Measurements from ENCODE around the gene MEF2D.

The MEF2D gene

DNA sequence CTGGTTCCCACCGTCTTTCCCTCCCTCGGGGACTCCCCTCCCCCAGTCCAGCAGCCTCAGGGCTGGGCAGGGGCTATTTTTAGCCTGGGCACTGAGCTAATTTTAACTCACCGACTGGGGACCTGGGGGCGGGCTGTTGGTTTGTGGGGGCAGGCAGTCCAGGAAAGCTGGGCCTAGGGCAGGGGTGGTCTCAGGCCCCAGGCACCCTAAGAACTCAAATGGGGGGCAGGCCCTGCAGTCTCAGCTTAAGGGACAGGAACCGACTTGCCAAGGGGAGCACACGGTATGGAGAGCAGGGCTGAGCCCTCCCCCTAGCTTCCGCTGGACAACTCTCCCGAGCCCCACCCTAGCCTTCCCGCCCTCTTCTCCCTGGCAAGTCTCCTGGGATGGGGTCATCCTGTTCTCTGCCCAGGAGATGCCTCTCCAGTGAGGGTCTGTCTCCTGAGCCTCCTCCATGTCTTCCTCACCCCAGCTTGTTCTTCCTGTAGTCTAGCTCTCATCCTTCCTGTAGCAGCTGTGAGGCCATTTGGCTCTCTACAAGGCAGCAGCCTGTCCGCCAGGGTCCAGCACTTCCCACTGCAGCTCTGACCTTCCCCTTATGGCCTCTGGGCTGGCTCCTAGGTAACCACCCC, 10.1 kb downstream of the MEF2D start:
- H3K9me3 Mint-ChIP-seq: no peaks in the 10 kb centered on the region
- peaks cover 16% of the 10 kb centered on the region for H3K36me3 Mint-ChIP-seq (ENCODE audit: low read depth)
- H3K27ac Mint-ChIP-seq: peak overlapping the region; percentile 87
- no peaks in the 10 kb centered on the region for H3K27me3 Mint-ChIP-seq
- peaks cover 94% of the 10 kb centered on the region for H3K4me1 Mint-ChIP-seq (ENCODE audit: low read depth)
- peak overlapping the region; percentile 63 for H3K4me3 Mint-ChIP-seq

DNA sequence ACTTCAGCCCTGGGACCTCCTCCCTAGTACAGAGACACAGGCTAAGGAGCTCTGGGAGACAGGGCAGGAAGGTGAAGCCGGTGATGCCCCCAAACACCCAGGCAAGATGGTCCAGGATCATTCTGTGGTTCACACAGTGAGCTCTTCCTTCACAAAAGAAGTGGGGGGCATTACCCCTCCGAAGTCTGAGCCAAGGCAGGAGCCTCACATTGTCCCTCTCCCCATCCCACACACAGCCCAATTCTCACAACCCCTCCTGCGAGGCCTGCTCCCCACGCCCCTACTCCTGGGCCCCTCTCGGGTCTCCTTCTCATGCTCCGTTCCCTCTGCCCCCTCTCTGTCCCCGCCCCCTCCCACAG, 10.7 kb downstream of the MEF2D start:
- H3K9me3 Mint-ChIP-seq: no peaks in the 10 kb centered on the region
- peaks cover 10% of the 10 kb centered on the region for H3K36me3 Mint-ChIP-seq (ENCODE audit: low read depth)
- peak overlapping the region; percentile 35 for H3K4me3 Mint-ChIP-seq
- peak overlapping the region; percentile 87 for H3K27ac Mint-ChIP-seq
- peaks cover 93% of the 10 kb centered on the region for H3K4me1 Mint-ChIP-seq (ENCODE audit: low read depth)
- no peaks in the 10 kb centered on the region for H3K27me3 Mint-ChIP-seq

DNA sequence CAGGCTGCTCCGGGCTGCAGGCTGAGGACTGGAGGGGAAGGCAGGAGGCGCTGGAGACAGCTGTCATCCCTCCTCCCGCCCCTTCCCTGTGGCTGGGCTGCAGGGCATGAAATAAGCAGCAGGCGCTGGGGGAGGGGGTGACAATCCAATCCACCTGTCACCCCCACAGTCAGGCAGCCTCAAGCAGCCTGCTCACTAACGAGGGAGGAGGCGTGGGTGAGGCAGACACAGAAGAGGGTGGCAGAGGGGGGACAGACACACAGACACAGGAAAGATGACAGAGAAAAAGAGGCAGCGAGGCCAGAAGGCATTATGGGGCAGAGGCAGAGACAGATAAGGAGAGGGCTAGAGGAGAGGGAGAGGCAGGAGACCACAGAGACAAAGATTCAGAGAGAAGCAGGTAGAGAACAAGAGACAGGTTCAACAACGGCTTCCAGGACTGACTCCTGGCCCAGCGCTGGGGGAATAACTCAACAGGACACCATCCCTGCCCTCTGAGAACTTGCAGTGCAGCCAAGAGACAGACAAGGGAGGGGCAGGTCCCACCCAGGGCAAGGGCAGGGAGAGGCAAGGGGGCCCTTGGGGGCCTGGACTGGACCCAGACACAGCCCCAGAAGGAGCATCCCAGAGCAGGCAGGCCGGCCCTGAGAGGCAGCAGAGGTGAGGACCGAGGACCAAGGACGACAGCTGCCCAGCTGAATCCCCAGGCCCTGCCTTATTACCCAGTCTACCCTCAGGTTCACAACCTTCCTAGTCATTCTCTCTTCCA, 11.2 kb downstream of the MEF2D start:
- peak overlapping the region; percentile 61 for H3K4me3 Mint-ChIP-seq
- H3K9me3 Mint-ChIP-seq: no peaks in the 10 kb centered on the region
- H3K27me3 Mint-ChIP-seq: no peaks in the 10 kb centered on the region
- peaks cover 90% of the 10 kb centered on the region for H3K4me1 Mint-ChIP-seq (ENCODE audit: low read depth)
- H3K27ac Mint-ChIP-seq: peak overlapping the region; percentile 96
- H3K36me3 Mint-ChIP-seq (ENCODE audit: low read depth): peaks cover 9% of the 10 kb centered on the region

DNA sequence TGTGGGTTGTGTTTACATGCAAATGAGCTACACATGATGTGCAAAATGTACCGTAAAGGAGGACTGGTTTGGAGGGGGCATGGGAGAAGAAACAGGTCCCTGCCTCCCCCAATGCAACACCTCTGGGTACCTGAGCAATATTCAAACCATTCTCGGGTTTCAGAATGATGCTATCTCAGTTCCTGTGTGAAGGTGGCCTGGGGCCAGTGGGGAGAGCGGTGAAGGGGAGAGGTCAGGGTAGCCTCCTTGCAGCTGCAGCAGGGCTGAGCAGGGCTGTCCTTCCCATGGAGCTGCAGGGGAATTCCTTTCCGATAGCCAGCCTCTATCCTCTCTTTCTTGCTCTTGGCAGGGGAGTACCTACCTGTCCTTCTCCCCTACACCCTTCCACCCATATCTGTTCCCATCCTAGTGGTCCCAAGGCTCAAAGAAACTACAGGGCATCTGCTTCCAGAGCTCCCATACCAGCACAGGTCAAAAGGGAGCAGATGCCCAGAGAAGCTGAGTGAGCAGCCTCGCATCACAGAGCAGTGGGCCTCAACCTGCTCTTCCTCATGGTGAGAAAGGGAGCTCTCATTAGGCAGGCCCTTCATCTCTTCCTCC, 11.9 kb downstream of the MEF2D start:
- H3K27me3 Mint-ChIP-seq: no peaks in the 10 kb centered on the region
- H3K4me1 Mint-ChIP-seq (ENCODE audit: low read depth): peaks cover 88% of the 10 kb centered on the region
- H3K27ac Mint-ChIP-seq: peak overlapping the region; percentile 96

DNA sequence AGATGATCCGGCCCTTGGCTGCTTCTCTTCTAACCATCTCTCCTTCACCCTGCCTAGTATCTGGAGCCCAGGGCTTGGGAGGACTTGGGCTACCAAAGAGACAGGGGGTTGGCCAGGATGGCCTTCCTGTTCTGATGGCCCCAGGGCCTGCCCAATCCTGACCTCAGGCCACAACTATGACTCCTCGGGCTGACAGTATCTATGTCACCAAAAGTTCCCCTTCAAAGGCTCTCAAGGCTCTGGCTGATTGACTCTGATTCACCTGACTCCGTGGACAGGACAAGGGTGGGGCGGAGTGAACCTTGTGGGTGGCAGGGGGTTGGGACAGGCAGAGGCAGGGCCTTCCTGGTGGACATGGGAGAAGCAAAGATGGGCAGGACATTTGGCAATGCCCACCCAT, 12.7 kb downstream of the MEF2D start:
- peaks cover 87% of the 10 kb centered on the region for H3K4me1 Mint-ChIP-seq (ENCODE audit: low read depth)
- H3K4me3 Mint-ChIP-seq: peak overlapping the region; percentile 60
- no peaks in the 10 kb centered on the region for H3K27me3 Mint-ChIP-seq
- no peaks in the 10 kb centered on the region for H3K9me3 Mint-ChIP-seq
- peak overlapping the region; percentile 96 for H3K27ac Mint-ChIP-seq
- H3K36me3 Mint-ChIP-seq (ENCODE audit: low read depth): peaks cover 9% of the 10 kb centered on the region

More for the DNA sequence above, 11.9 kb downstream of the MEF2D start:
- peaks cover 9% of the 10 kb centered on the region for H3K36me3 Mint-ChIP-seq (ENCODE audit: low read depth)
- H3K4me3 Mint-ChIP-seq: peak overlapping the region; percentile 61
- no peaks in the 10 kb centered on the region for H3K9me3 Mint-ChIP-seq

DNA sequence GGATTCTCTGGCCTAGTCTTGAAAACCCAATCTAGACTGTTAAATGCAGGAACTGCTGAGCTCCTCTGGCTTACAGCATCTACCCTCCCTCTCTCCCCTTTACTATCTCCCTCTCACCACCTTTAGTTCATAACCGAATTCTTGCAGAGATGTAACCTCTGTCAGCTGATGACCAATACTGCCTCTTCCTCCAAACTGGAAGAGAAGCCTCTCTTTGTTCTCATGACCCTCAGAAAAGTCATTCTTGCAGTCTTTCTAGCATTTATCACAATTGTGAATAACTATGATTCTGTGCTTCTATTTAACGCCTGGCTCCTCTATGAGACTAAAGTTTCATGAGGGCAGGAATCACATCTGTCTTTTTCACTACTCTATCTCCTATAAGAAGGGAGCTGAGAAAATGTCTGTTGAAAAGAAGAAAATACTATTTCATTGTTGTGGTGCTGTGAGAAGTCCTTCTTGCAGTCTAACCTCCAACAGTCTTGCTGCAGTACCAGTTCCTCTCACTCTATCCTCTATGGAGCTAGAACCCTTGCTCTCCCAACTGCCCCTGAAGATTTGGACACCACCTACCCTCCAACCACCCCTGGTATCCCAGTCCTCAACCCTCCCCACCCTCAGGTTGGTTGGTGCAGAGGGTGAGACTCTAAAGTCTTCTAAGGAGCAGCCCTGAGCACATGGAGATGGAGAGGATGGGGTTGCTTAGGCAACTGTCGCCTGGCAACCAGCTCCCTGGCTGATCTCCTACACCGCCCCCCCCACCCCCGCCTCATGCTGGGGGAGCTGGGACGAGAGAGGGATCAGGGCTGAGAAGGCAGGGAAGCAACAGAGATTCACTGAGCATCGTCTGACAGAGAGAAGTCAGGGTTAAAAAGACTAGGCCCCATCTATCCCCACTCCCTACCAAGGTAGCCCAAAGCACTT, 13.9 kb downstream of the MEF2D start:
- Mint-ChIP-seq H3K27ac (peak overlapping the region; percentile 96), H3K27me3 (no peaks in the 10 kb centered on the region), H3K9me3 (no peaks in the 10 kb centered on the region), H3K36me3 (ENCODE audit: low read depth) (peaks cover 11% of the 10 kb centered on the region), H3K4me3 (no peak overlapping the region), H3K4me1 (ENCODE audit: low read depth) (peaks cover 85% of the 10 kb centered on the region)

DNA sequence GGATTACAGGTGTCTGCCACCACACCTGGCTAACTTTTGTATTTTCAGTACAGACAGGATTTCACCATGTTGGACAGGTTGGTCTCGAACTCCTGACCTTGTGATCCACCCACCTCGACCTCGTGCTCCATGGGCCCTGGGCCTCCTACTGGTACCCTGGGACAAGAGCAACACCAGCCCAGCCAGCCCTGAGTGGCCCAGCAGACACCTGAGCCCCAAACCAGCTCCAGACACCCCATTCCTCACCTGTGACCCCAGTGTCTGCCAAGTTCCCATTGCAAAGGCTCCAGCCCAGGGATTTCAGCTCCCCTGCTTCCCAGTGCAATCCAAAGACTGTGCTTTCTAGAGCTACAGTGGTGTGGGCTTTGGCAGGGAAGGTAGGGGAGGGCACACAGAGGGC, 14.6 kb downstream of the MEF2D start:
- H3K4me1 Mint-ChIP-seq (ENCODE audit: low read depth): peaks cover 85% of the 10 kb centered on the region
- H3K27ac Mint-ChIP-seq: no peak overlapping the region
- H3K9me3 Mint-ChIP-seq: no peaks in the 10 kb centered on the region

DNA sequence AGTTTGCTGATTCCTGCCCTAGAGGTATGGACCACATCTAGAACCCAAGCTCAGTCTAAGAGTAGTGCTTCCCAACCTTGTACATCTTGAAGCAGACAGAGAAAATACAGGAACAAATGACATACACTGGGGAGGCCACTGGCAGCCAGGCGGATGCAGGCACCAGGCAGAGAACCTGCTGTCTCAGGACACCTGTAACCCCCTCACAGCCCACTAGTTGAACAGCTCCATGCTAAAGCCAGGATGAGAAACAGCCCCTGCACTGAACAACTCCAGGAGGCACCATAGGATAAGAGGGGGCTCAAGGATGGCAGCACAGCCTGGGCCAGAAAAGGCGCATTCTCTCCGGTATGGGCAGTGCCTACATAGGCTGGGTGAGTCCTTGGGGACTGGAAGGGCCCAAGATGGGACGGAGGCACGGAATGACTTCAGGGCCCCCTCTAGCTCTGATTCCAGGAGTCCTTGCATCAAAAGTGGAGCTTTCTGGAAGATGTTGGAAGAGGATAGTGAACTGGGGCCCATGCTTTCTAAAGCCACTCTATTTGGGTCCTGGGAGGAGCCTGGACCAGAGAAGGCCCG, 16.0 kb downstream of the MEF2D start:
- H3K27ac Mint-ChIP-seq: no peak overlapping the region
- peaks cover 26% of the 10 kb centered on the region for H3K36me3 Mint-ChIP-seq (ENCODE audit: low read depth)
- H3K4me1 Mint-ChIP-seq (ENCODE audit: low read depth): peaks cover 80% of the 10 kb centered on the region
- H3K27me3 Mint-ChIP-seq: no peaks in the 10 kb centered on the region
- no peak overlapping the region for H3K4me3 Mint-ChIP-seq
- H3K9me3 Mint-ChIP-seq: no peaks in the 10 kb centered on the region

More for the DNA sequence above, 14.6 kb downstream of the MEF2D start:
- no peak overlapping the region for H3K4me3 Mint-ChIP-seq
- no peaks in the 10 kb centered on the region for H3K27me3 Mint-ChIP-seq
- peaks cover 14% of the 10 kb centered on the region for H3K36me3 Mint-ChIP-seq (ENCODE audit: low read depth)

DNA sequence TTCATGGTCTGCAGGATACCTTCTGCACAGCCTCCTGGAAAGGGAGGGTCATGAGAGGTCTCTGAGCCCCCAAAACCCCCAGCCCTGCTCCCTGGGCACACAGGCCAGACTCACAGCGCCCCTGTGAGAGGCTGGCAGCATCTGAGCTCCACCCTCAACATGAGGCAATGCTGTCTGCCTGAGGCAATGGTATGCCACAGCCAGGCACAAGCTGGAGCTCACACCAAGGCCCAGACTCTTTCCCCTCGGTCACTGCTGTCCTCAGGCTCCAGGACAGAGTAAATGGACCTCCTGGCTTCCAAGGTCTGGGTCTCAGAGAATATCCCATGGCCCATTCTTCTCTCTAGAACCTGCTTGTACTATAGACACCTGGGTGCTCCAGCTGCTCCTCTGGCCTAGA, 17.2 kb downstream of the MEF2D start:
- Mint-ChIP-seq H3K27ac (no peak overlapping the region), H3K36me3 (ENCODE audit: low read depth) (peaks cover 34% of the 10 kb centered on the region), H3K4me3 (no peak overlapping the region)

DNA sequence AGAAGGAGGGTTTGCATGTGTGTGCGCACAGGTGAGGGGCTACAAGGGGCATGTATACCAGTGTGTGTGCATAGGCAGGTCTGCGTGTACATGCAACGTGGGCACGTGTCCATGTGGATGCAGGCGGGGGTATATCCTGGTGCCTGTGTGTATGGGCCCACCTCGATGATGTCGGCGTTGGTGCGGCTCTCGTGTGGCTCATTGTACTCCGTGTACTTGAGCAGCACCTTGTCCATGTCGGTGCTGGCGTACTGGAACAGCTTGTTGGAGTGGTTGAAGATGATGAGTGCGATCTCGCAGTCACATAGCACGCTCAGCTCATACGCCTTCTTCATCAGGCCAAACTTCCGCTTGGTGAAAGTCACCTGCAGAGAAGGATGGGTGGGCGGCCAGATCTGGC, 18.3 kb downstream of the MEF2D start:
- peaks cover 41% of the 10 kb centered on the region for H3K36me3 Mint-ChIP-seq (ENCODE audit: low read depth)
- no peak overlapping the region for H3K27ac Mint-ChIP-seq
- no peaks in the 10 kb centered on the region for H3K9me3 Mint-ChIP-seq
- no peak overlapping the region for H3K4me3 Mint-ChIP-seq
- H3K4me1 Mint-ChIP-seq (ENCODE audit: low read depth): peaks cover 66% of the 10 kb centered on the region
- H3K27me3 Mint-ChIP-seq: no peaks in the 10 kb centered on the region

More for the DNA sequence above, 17.2 kb downstream of the MEF2D start:
- H3K4me1 Mint-ChIP-seq (ENCODE audit: low read depth): peaks cover 68% of the 10 kb centered on the region
- no peaks in the 10 kb centered on the region for H3K27me3 Mint-ChIP-seq
- H3K9me3 Mint-ChIP-seq: no peaks in the 10 kb centered on the region

DNA sequence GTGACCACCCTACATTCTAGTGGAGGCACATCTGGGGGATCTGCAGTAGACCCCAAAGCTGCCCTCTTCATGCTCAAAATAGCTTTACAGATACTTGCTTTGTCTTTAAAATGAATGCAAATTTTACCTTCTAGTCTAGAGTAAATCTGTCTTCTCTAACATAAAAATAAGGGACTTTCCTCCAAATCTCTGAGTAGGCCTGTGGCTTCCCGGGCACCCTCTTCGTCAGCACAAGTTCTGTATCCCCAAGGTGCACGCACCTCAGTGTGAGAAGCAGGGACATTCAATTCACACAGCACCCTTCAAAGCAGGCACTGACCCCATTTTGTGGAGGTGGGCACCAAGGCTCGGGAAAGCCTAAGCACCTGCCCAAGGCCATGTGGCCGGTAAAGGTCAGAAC, 19.0 kb downstream of the MEF2D start:
- Mint-ChIP-seq H3K27me3 (no peaks in the 10 kb centered on the region), H3K36me3 (ENCODE audit: low read depth) (peaks cover 45% of the 10 kb centered on the region), H3K27ac (peak overlapping the region; percentile 87), H3K4me1 (ENCODE audit: low read depth) (peaks cover 66% of the 10 kb centered on the region), H3K9me3 (no peaks in the 10 kb centered on the region), H3K4me3 (no peak overlapping the region)

DNA sequence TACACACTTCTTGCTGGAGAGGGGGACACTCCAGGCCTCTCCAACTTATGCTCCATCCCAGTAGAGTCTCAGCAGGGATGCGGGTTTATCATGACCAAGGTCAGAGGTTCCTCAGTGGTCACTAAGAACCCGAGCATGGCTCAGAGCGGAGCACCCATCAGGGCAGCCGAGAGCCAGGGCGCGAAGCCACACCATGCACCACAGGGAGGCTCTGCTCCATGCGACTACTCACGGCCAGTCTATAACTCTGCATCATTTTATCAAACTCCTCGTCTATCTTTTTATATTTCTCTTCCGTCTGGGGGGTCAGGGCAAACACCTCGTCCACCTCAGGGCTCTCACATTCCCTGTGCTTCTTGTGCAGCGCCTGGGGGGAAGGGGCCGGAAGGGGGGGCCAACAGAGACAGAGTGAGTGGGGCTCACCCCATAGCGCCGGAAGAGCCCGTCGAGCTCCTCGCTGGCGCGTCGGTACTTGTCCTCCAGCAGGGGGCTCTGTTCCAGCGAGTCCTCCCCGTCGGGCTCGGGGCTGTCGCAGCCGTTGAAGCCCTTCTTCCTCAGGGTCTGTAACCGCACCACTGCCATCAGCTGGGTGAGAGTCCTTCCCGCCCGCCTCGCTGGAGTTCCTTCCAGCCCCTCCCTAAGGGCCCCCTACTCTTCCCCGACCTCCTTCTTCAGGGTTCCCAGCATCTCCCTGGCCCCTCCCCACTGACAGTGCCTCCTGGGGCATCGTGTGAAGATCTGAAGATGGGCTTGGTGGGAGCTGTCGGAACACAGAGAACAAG, 20.0 kb downstream of the MEF2D start:
- Mint-ChIP-seq H3K36me3 (ENCODE audit: low read depth) (peaks cover 51% of the 10 kb centered on the region), H3K4me1 (ENCODE audit: low read depth) (peaks cover 67% of the 10 kb centered on the region), H3K27ac (peak overlapping the region; percentile 73), H3K4me3 (peak overlapping the region; percentile 15), H3K9me3 (no peaks in the 10 kb centered on the region), H3K27me3 (no peaks in the 10 kb centered on the region)

DNA sequence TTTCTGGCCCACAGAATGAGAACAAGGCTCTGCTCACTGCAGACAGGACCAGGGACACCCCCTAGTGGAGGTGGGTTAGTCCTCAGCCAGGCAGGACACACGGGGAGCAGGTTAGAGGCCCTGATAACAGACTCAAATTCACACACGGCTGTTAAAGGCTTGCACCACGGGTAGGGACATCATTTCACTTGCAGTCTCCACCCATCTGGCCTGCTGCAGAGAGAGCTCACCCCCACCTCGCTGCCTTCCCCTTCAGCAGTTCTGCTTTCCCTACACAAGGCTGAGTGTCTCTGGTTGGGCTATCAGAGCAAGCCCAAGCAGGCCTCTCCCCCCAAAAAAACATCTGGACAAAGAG, 20.6 kb downstream of the MEF2D start:
- peaks cover 53% of the 10 kb centered on the region for H3K36me3 Mint-ChIP-seq (ENCODE audit: low read depth)
- H3K9me3 Mint-ChIP-seq: no peaks in the 10 kb centered on the region
- H3K27ac Mint-ChIP-seq: no peak overlapping the region
- peaks cover 65% of the 10 kb centered on the region for H3K4me1 Mint-ChIP-seq (ENCODE audit: low read depth)
- no peak overlapping the region for H3K4me3 Mint-ChIP-seq
- H3K27me3 Mint-ChIP-seq: no peaks in the 10 kb centered on the region
